ENCODE measurements around the gene DLX2.

DLX2 gene

GRCh38 chr2:172107690-172108586 lies 5.2 kb upstream of the DLX2 start:
- DNase-seq = no peak

GRCh38 chr2:172106108-172106961 lies 3.6 kb upstream of the DLX2 start:
- no peak for DNase-seq

GRCh38 chr2:172105471-172106107 lies 2.9 kb upstream of the DLX2 start:
- no peak for DNase-seq

GRCh38 chr2:172103471-172104272 lies 972 bp upstream of the DLX2 start:
- peak; percentile 57 for DNase-seq

GRCh38 chr2:172101821-172102390 lies 794 bp downstream of the DLX2 start:
- DNase-seq = peak; percentile 20

- no peak for DNase-seq
Measured at GRCh38 chr2:172100935-172101820, 1.5 kb downstream of the DLX2 start.

- DNase-seq = no peak
Measured at GRCh38 chr2:172100080-172100934, 2.4 kb downstream of the DLX2 start.

- DNase-seq = no peak
Measured at GRCh38 chr2:172099472-172100079, 3.1 kb downstream of the DLX2 start.

GRCh38 chr2:172098650-172099471 lies 3.8 kb downstream of the DLX2 start:
- no peak for DNase-seq

GRCh38 chr2:172098287-172098649 lies 4.4 kb downstream of the DLX2 start:
- DNase-seq = no peak

GRCh38 chr2:172097557-172098131 lies 5.1 kb downstream of the DLX2 start:
- no peak for DNase-seq

- no peak for DNase-seq
Measured at GRCh38 chr2:172096626-172097547, 5.8 kb downstream of the DLX2 start.

- no peak for DNase-seq
Measured at GRCh38 chr2:172095905-172096625, 6.6 kb downstream of the DLX2 start.

- peak; percentile 75 for DNase-seq
Measured at GRCh38 chr2:172095146-172095904, 7.4 kb downstream of the DLX2 start.

- no peak for DNase-seq
Measured at GRCh38 chr2:172094294-172095145, 8.2 kb downstream of the DLX2 start.
